DOHH2 (cell line): Measurements from ENCODE around the gene ZNF273.

Experiments used
- CTCF ChIP-seq: fragments of 200-600 bp; sonication (generic); IDR thresholded peaks from one replicate; pipeline ENCODE4 v1.5.1; 2014; ENCODE audit warnings: antibody characterized with exemption, mild to moderate bottlenecking, low read depth, low read length; ENCODE audit not compliant: poor library complexity, severe bottlenecking
- EZH2phosphoT487 ChIP-seq: fragments of 200-600 bp; sonication (generic); IDR thresholded peaks from 2 replicates; pipeline ENCODE4 v1.6.1; 2017; ENCODE audit warnings: borderline replicate concordance, mild to moderate bottlenecking, antibody characterized with exemption, low read length, moderate library complexity, mixed read lengths

- no peak for TF ChIP-seq CTCF
- no peak for TF ChIP-seq EZH2phosphoT487
These were observed 2.1 kb downstream of the ZNF273 start for GRCh38 chr7:64905133-64905532.
